GM12864 (cell line): ENCODE results near the gene AGPAT3.
A peak's percentile ranks its signal among the peaks of the same experiment; 100 is the strongest.

ENCODE experiments used
- DNase-seq: peaks from one replicate; pipeline ENCODE4 v3.0.0-alpha.2; 2011; ENCODE audit warnings: low read depth
- H3K4me3 ChIP-seq: 2 replicates; pipeline ENCODE4 v1.5.1; 2011; ENCODE audit warnings: mild to moderate bottlenecking, low read depth, low read length, control low read depth
- CTCF ChIP-seq: IDR thresholded peaks from 2 replicates; pipeline ENCODE4 v1.5.1; 2011; ENCODE audit warnings: low read depth, mild to moderate bottlenecking, moderate library complexity, low read length, control low read depth, inconsistent platforms; ENCODE audit errors: missing control alignments

AGPAT3 gene

GRCh38 chr21:43864962-43865539 is at the start of gene AGPAT3:
Gene AGPAT3 (plus strand): TSS chr21:43865223. CDS start chr21:43959682, 94,459 bp downstream.
- TF ChIP-seq CTCF = no peak
- H3K4me3 ChIP-seq = peak within 1 kb of the TSS; percentile 80
- DNase-seq = no peak

- DNase-seq = no peak
- no peak overlapping the region for H3K4me3 ChIP-seq
- no peak for TF ChIP-seq CTCF
These were observed 49.0 kb upstream of the AGPAT3 start for GRCh38 chr21:43815991-43816390.

- no peak for TF ChIP-seq CTCF
- DNase-seq = no peak
- no peak overlapping the region for H3K4me3 ChIP-seq
These were observed 48.4 kb upstream of the AGPAT3 start for GRCh38 chr21:43816611-43817071.

- no peak for TF ChIP-seq CTCF
- DNase-seq = no peak
- no peak overlapping the region for H3K4me3 ChIP-seq
These were observed 47.6 kb upstream of the AGPAT3 start for GRCh38 chr21:43817157-43818086.

GRCh38 chr21:43818685-43819084 is 46.3 kb upstream of the AGPAT3 start:
- H3K4me3 ChIP-seq = no peak overlapping the region
- no peak for TF ChIP-seq CTCF
- no peak for DNase-seq

- no peak overlapping the region for H3K4me3 ChIP-seq
- no peak for TF ChIP-seq CTCF
- DNase-seq = no peak
These were observed 45.3 kb upstream of the AGPAT3 start for GRCh38 chr21:43819511-43820405.
